IMR-90 (cell line): ENCODE results near the gene TRA2B. TPM values are rescaled to one million over a fixed set of nuclear protein-coding genes. Genes with fewer than 3 reads are reported as not detected.
"Not testable (repeated sequence)": the region's sequence is repeated elsewhere in the genome, so short reads cannot be mapped to it uniquely, and the experiment has no call there.

ENCODE experiments used
- ATAC-seq: fragments of 200-7000 bp; cut with Tn5 transposase; 2 replicates; pipeline ENCODE4 v1.9.1; 2020; ENCODE audit warnings: low read depth, mild to moderate bottlenecking, moderate library complexity
- BruUV-seq: library from RNA; stranded (reverse); fragments of 400-500 nt; replicated peaks from 2 replicates; lab custom pipeline; 2021; lab: Mats Ljungman, UMichigan
- CTCF ChIA-PET: fragments of 300-600 bp; formaldehyde crosslinking; extraction: SDS; loops from one replicate; lab custom pipeline; 2021; ENCODE audit warnings: antibody characterized with exemption; lab: Yijun Ruan, JAX
- POLR2A ChIA-PET: fragments of 300-600 bp; sonication (Branson Sonifier 250); formaldehyde crosslinking; loops from one replicate; lab custom pipeline; 2022; ENCODE audit warnings: antibody characterized with exemption; ENCODE audit not compliant: unreplicated experiment; lab: Charles Lee
- DNase-seq: peaks from one replicate; pipeline ENCODE4 v3.0.0; 2013
- H2AFZ ChIP-seq: replicated peaks from 2 replicates; pipeline ENCODE3; 2013; ENCODE audit warnings: low read length, mild to moderate bottlenecking; ENCODE audit not compliant: poor library complexity
- H2AK5ac ChIP-seq: 2 replicates; pipeline ENCODE4 v1.6.1; 2013; ENCODE audit warnings: low read depth, low read length, inconsistent platforms
- H2AK9ac ChIP-seq: replicated peaks from 2 replicates; pipeline ENCODE3; 2013; ENCODE audit warnings: mild to moderate bottlenecking, low read depth, low read length, moderate library complexity; ENCODE audit not compliant: poor library complexity
- H2BK120ac ChIP-seq: 2 replicates; pipeline ENCODE4 v1.6.1; 2013; ENCODE audit warnings: low read depth, low read length, inconsistent platforms
- H2BK15ac ChIP-seq: 3 replicates; pipeline ENCODE4 v1.6.1; 2013; ENCODE audit warnings: low read depth, low read length, inconsistent platforms
- H2BK20ac ChIP-seq: 2 replicates; pipeline ENCODE4 v1.6.1; 2013; ENCODE audit warnings: low read depth, mild to moderate bottlenecking, inconsistent platforms, low read length, moderate library complexity
- H2BK5ac ChIP-seq: 2 replicates; pipeline ENCODE4 v1.6.1; 2013; ENCODE audit warnings: mild to moderate bottlenecking, low read depth, low read length, inconsistent platforms; ENCODE audit not compliant: poor library complexity, severe bottlenecking
- H3K14ac ChIP-seq: replicated peaks from 2 replicates; pipeline ENCODE4 v1.6.1; 2013; ENCODE audit warnings: low read depth, low read length, inconsistent platforms
- H3K18ac ChIP-seq: 2 replicates; pipeline ENCODE4 v1.6.1; 2013; ENCODE audit warnings: low read depth, low read length, control low read depth
- H3K23ac ChIP-seq: 2 replicates; pipeline ENCODE4 v1.6.1; 2013; ENCODE audit warnings: low read depth, low read length, inconsistent platforms
- H3K27ac ChIP-seq: 2 replicates; pipeline ENCODE4 v1.5.1; 2013; ENCODE audit warnings: mild to moderate bottlenecking, control low read depth, low read length; ENCODE audit not compliant: insufficient read depth
- H3K27me3 ChIP-seq: 2 replicates; pipeline ENCODE4 v1.6.1; 2013; ENCODE audit warnings: low read length; ENCODE audit not compliant: control insufficient read depth, insufficient read depth
- H3K36me3 ChIP-seq: 2 replicates; pipeline ENCODE4 v1.6.1; 2013; ENCODE audit warnings: low read length, mixed read lengths; ENCODE audit not compliant: control insufficient read depth, insufficient read depth
- H3K4ac ChIP-seq: 2 replicates; pipeline ENCODE4 v1.6.1; 2013; ENCODE audit warnings: low read depth, low read length, inconsistent platforms
- H3K4me1 ChIP-seq: 2 replicates; pipeline ENCODE4 v1.6.1; 2013; ENCODE audit warnings: low read length, mixed read lengths; ENCODE audit not compliant: control insufficient read depth, insufficient read depth
- H3K4me2 ChIP-seq: 2 replicates; pipeline ENCODE4 v1.6.1; 2013; ENCODE audit warnings: low read depth, mild to moderate bottlenecking, control low read depth, low read length, moderate library complexity
- H3K4me3 ChIP-seq: 2 replicates; pipeline ENCODE4 v1.5.1; 2013; ENCODE audit warnings: low read depth, mild to moderate bottlenecking, control low read depth, low read length, moderate library complexity; ENCODE audit not compliant: insufficient read depth
- H3K56ac ChIP-seq: 2 replicates; pipeline ENCODE4 v1.6.1; 2013; ENCODE audit warnings: low read length, inconsistent platforms; ENCODE audit not compliant: insufficient read depth; ENCODE audit errors: extremely low read depth
- H3K79me1 ChIP-seq, 2 experiments: 2 replicates each; pipeline ENCODE4 v1.6.1; 2013; ENCODE audit warnings: low read length in 2 of 2, inconsistent platforms in 1 of 2, low read depth in 1 of 2
- H3K9ac ChIP-seq: 2 replicates; pipeline ENCODE4 v1.6.1; 2013; ENCODE audit warnings: low read depth, low read length, control low read depth
- H3K9me1 ChIP-seq: 2 replicates; pipeline ENCODE4 v1.6.1; 2013; ENCODE audit warnings: low read length, inconsistent platforms; ENCODE audit not compliant: insufficient read depth
- H3K9me3 ChIP-seq: 2 replicates; pipeline ENCODE4 v1.6.1; 2013; ENCODE audit warnings: low read length; ENCODE audit not compliant: control insufficient read depth, insufficient read depth
- H4K20me1 ChIP-seq: 2 replicates; pipeline ENCODE4 v1.6.1; 2013; ENCODE audit warnings: low read length, inconsistent platforms; ENCODE audit not compliant: insufficient read depth
- H4K5ac ChIP-seq: 2 replicates; pipeline ENCODE4 v1.6.1; 2013; ENCODE audit warnings: mild to moderate bottlenecking, low read depth, low read length, control low read depth
- H4K8ac ChIP-seq, 2 experiments: 2 replicates each; pipeline ENCODE4 v1.6.1; 2013; ENCODE audit warnings: low read depth in 2 of 2, low read length in 2 of 2, control low read depth in 1 of 2, inconsistent platforms in 1 of 2
- H4K91ac ChIP-seq: 2 replicates; pipeline ENCODE4 v1.6.1; 2013; ENCODE audit warnings: low read depth, low read length, inconsistent platforms; ENCODE audit not compliant: insufficient read depth
- WGBS, 2 experiments: methylation state at CpG; one replicate each; pipeline versions ENCODE4 v1.1.5 to v1.1.7; 2013; ENCODE audit warnings: missing lambda C conversion rate in 2 of 2; ENCODE audit not compliant: insufficient read length in 1 of 2; ENCODE audit errors: extremely low coverage in 2 of 2; 5-methylcytosine and 5-hydroxymethylcytosine counted together
- dilution Hi-C: fragments of 300-500 bp; cut with HindIII; formaldehyde crosslinking; loops from one replicate; pipeline ENCODE4 v1.14.3; 2018; ENCODE audit warnings: low sequenced_read_pairs; ENCODE audit not compliant: unreplicated experiment
- in situ Hi-C: fragments of 300-500 bp; cut with MboI; formaldehyde crosslinking; loops from 3 replicates; pipeline ENCODE4 v1.14.3; 2019; ENCODE audit warnings: low sequenced_read_pairs, inconsistent platforms, mixed read lengths
- intact Hi-C: fragments of 100-400 bp; cut with micrococcal nuclease; formaldehyde crosslinking; loops from 2 replicates; pipeline ENCODE4 v1.10.0; 2022
- polyA plus RNA-seq, 3 experiments: library from polyadenylated mRNA; depleted of rRNA; stranded (reverse); fragments of >200 nt; gene quantifications; 2 replicates each; pipeline ENCODE4 v1.2.3, GENCODE V29; 2012; ENCODE audit warnings: low replicate concordance in 1 of 3
- total RNA-seq: library from RNA; depleted of rRNA; stranded (reverse); fragments of >200 nt; gene quantifications from 2 replicates; pipeline ENCODE4 v1.2.3, GENCODE V29; 2012

The TRA2B gene
- total and polyA plus RNA-seq, 2 of the 4 experiments (the other 2 are of a cell fraction): 127 to 208 TPM

- H4K8ac ChIP-seq, H3K56ac ChIP-seq, H3K14ac ChIP-seq, H3K18ac ChIP-seq, H2BK15ac ChIP-seq, H3K4me2 ChIP-seq, H2BK120ac ChIP-seq, H3K23ac ChIP-seq, H3K9ac ChIP-seq, H3K9me3 ChIP-seq, H3K4ac ChIP-seq, intact Hi-C loops, CTCF ChIA-PET, DNase-seq, H2BK5ac ChIP-seq, BruUV-seq, H4K5ac ChIP-seq, H3K9me1 ChIP-seq, H2AK9ac ChIP-seq, H3K4me1 ChIP-seq, dilution Hi-C loops, H2BK20ac ChIP-seq, H3K27ac ChIP-seq, H3K4me3 ChIP-seq, H2AFZ ChIP-seq, H2AK5ac ChIP-seq, H4K91ac ChIP-seq, H3K27me3 ChIP-seq, ATAC-seq, POLR2A ChIA-PET: not testable (repeated sequence)
- Histone ChIP-seq H3K79me1 (peaks cover 0 to 28% of the 10 kb centered on the region in 2 experiments; a peak in 2 of 4 replicates), H3K36me3 (peaks cover 19% of the 10 kb centered on the region), H4K20me1 (peaks cover 33% of the 10 kb centered on the region)
- in situ Hi-C loops: loop anchor here (25.0 kb wide), 1 partner anchor 248 kb away; no protein-coding TSS in a partner anchor
- no CpG with 5 or more reads among the region's 4 CpGs for WGBS, 2 experiments
These were observed 27.9 kb downstream of the TRA2B start for GRCh38 chr3:185909913-185910312.
